Activated B cell treated with CpG ODN at 0.5 μM for 24 hours (primary cell): ENCODE measurements around the gene PYROXD2. TPM values are rescaled to one million over a fixed set of nuclear protein-coding genes. Genes with fewer than 3 reads are reported as not detected.
A peak's percentile ranks its signal among the peaks of the same experiment; 100 is the strongest.

Experiments used
- ATAC-seq: fragments of 200-7000 bp; cut with Tn5 transposase; one replicate; pipeline ENCODE4 v1.10.0; 2021; ENCODE audit warnings: low read depth, mild to moderate bottlenecking, moderate library complexity
- CTCF ChIA-PET: fragments of 350-600 bp; sonication (Branson Sonifier 250); formaldehyde crosslinking; loops from one replicate; lab custom pipeline; 2021; ENCODE audit warnings: antibody characterized with exemption; lab: Charles Lee
- POLR2A ChIA-PET: fragments of 350-600 bp; sonication (Branson Sonifier 250); formaldehyde crosslinking; loops from one replicate; lab custom pipeline; 2021; ENCODE audit warnings: antibody characterized with exemption; lab: Charles Lee
- DNase-seq: peaks from one replicate; pipeline ENCODE4 v3.0.0; 2022
- H3K27ac Mint-ChIP-seq: one replicate; pipeline ENCODE4 v1.8.0; 2020; ENCODE audit warnings: mixed read lengths
- H3K27me3 Mint-ChIP-seq: one replicate; pipeline ENCODE4 v1.8.0; 2021; ENCODE audit warnings: mixed read lengths
- H3K36me3 Mint-ChIP-seq: one replicate; pipeline ENCODE4 v1.8.0; 2021; ENCODE audit warnings: low read depth, mixed read lengths
- H3K4me1 Mint-ChIP-seq: one replicate; pipeline ENCODE4 v1.8.0; 2021; ENCODE audit warnings: mixed read lengths
- H3K4me3 Mint-ChIP-seq: one replicate; pipeline ENCODE4 v1.8.0; 2020; ENCODE audit warnings: mild to moderate bottlenecking, mixed read lengths
- H3K9me3 Mint-ChIP-seq: one replicate; pipeline ENCODE4 v1.8.0; 2020; ENCODE audit warnings: mixed read lengths
- CTCF ChIP-seq: fragments of 200-600 bp; IDR thresholded peaks from one replicate; pipeline ENCODE4 v1.8.0; 2022; ENCODE audit warnings: antibody characterized with exemption, mild to moderate bottlenecking
- intact Hi-C: fragments of 100-400 bp; cut with micrococcal nuclease; formaldehyde crosslinking; loops from one replicate; pipeline ENCODE4 v1.15.1; 2024
- total RNA-seq: library from RNA; stranded (reverse); gene quantifications from 2 replicates; pipeline ENCODE4 v1.2.3, GENCODE V29; 2022

PYROXD2 gene
- total RNA-seq, 1 donor from 2014 or later = 11.4 TPM

GRCh38 chr10:98456043-98456570 is 41.1 kb upstream of the PYROXD2 start:
- TF ChIP-seq CTCF = no peak
- intact Hi-C loops = no loop called here
- Mint-ChIP-seq H3K36me3 (no peaks in the 10 kb centered on the region), H3K9me3 (no peaks in the 10 kb centered on the region), H3K27ac (no peak overlapping the region), H3K27me3 (peaks cover 14% of the 10 kb centered on the region), H3K4me3 (no peak overlapping the region), H3K4me1 (no peaks in the 10 kb centered on the region)
- ATAC-seq (no peak), DNase-seq (no peak)
- CTCF ChIA-PET = no interaction called here
- POLR2A ChIA-PET = no interaction called here

- ChIA-PET POLR2A (no interaction called here), CTCF (no interaction called here)
- intact Hi-C loops = no loop called here
- DNase-seq (no peak), ATAC-seq (no peak)
- no peak overlapping the region for H3K27ac Mint-ChIP-seq
- H3K4me3 Mint-ChIP-seq = no peak overlapping the region
- TF ChIP-seq CTCF = no peak
- H3K4me1 Mint-ChIP-seq = peaks cover 1% of the 10 kb centered on the region
- H3K9me3 Mint-ChIP-seq = no peaks in the 10 kb centered on the region
- H3K36me3 Mint-ChIP-seq = no peaks in the 10 kb centered on the region
- H3K27me3 Mint-ChIP-seq = peaks cover 14% of the 10 kb centered on the region
Observed at GRCh38 chr10:98453729-98454128, 38.7 kb upstream of the PYROXD2 start.

- intact Hi-C loops = no loop called here
- ATAC-seq = no peak
- H3K36me3 Mint-ChIP-seq = peaks cover 3% of the 10 kb centered on the region
- CTCF ChIA-PET = no interaction called here
- POLR2A ChIA-PET = interaction anchor here (0.5 kb wide), 1 partner anchor 791 kb away, joined by 6 read pairs; no protein-coding TSS in a partner anchor
- no peak overlapping the region for H3K27ac Mint-ChIP-seq
- DNase-seq = no peak
- no peak overlapping the region for H3K4me3 Mint-ChIP-seq
- H3K4me1 Mint-ChIP-seq = peaks cover 21% of the 10 kb centered on the region
- no peak for TF ChIP-seq CTCF
- H3K27me3 Mint-ChIP-seq = peaks cover 8% of the 10 kb centered on the region
- no peaks in the 10 kb centered on the region for H3K9me3 Mint-ChIP-seq
Observed at GRCh38 chr10:98450618-98451017, 35.6 kb upstream of the PYROXD2 start.

GRCh38 chr10:98449287-98449686 is 34.3 kb upstream of the PYROXD2 start:
- DNase-seq (no peak), ATAC-seq (no peak)
- CTCF ChIA-PET = no interaction called here
- Mint-ChIP-seq H3K27ac (no peak overlapping the region), H3K4me1 (peaks cover 34% of the 10 kb centered on the region), H3K4me3 (no peak overlapping the region), H3K27me3 (peaks cover 8% of the 10 kb centered on the region), H3K36me3 (peaks cover 13% of the 10 kb centered on the region), H3K9me3 (no peaks in the 10 kb centered on the region)
- no peak for TF ChIP-seq CTCF
- POLR2A ChIA-PET = no interaction called here
- intact Hi-C loops = loop anchor here (5.0 kb wide), 1 partner anchor 712 kb away; the partner anchor contains the start of gene ZFYVE27

- TF ChIP-seq CTCF = no peak
- DNase-seq (peak; percentile 93), ATAC-seq (peak; percentile 92)
- H3K27ac Mint-ChIP-seq = peak within 1 kb of the TSS; percentile 96
- H3K36me3 Mint-ChIP-seq = peaks cover 36% of the 10 kb centered on the region
- ChIA-PET CTCF (no interaction called here), POLR2A (interaction anchor here (0.8 to 2.5 kb wide), 7 partner anchors 13 to 1285 kb away, joined by 3 to 10 read pairs (median 4); partner anchors contain the start of genes COX15, CUTC, GOT1 and R3HCC1L)
- no peaks in the 10 kb centered on the region for H3K9me3 Mint-ChIP-seq
- no peaks in the 10 kb centered on the region for H3K27me3 Mint-ChIP-seq
- peaks cover 56% of the 10 kb centered on the region for H3K4me1 Mint-ChIP-seq
- intact Hi-C loops = loop anchor here (1.0 to 5.0 kb wide), 10 partner anchors 21 to 1286 kb away; partner anchors contain the start of genes COX15, CUTC, GOT1 and MORN4
- H3K4me3 Mint-ChIP-seq = peak within 1 kb of the TSS; percentile 92
Observed at GRCh38 chr10:98446661-98447221, 31.8 kb upstream of the PYROXD2 start, which contains the start of gene HPS1. HPS1 (minus strand) TSS chr10:98446935; CDS start chr10:98443240, 3,695 bp downstream.
